Choroid plexus epithelial cell (primary cell): ENCODE data around the gene ERGIC3.

Source experiments
- DNase-seq: peaks from one replicate; pipeline ENCODE4 v3.0.0-alpha.2; 2010; ENCODE audit warnings: low read depth
- H3K4me3 ChIP-seq: 2 replicates; pipeline ENCODE4 v1.5.1; 2011; ENCODE audit warnings: low read depth, mild to moderate bottlenecking, control low read depth, low read length, moderate library complexity
- CTCF ChIP-seq: conservative IDR thresholded peaks from 2 replicates; pipeline ENCODE4 v1.5.1; 2011; ENCODE audit warnings: low read depth, mild to moderate bottlenecking, control low read depth, inconsistent platforms, low read length, moderate library complexity

Gene ERGIC3

GRCh38 chr20:35606127-35606526 lies 64.2 kb downstream of the ERGIC3 start:
- DNase-seq, result no peak
- no peak for TF ChIP-seq CTCF

More at GRCh38 chr20:35606127-35606526, 64.2 kb downstream of the ERGIC3 start:
- H3K4me3 ChIP-seq, result no peak overlapping the region
